H1 (cell line): ENCODE measurements around the gene NR3C1. TPM values are rescaled to one million over a fixed set of nuclear protein-coding genes. Genes with fewer than 3 reads are reported as not detected.

Source experiments
- BACH1 ChIP-seq: IDR thresholded peaks from 2 replicates; pipeline ENCODE4 v1.6.1; 2012; ENCODE audit warnings: low read length, improper control_type of control experiment
- E2F6 ChIP-seq: IDR thresholded peaks from 2 replicates; pipeline ENCODE4 v1.6.1; 2012; ENCODE audit warnings: inconsistent platforms
- MAX ChIP-seq: IDR thresholded peaks from 2 replicates; pipeline ENCODE4 v1.6.1; 2012; ENCODE audit warnings: inconsistent platforms
- polyA plus RNA-seq, 7 experiments: library from polyadenylated mRNA; depleted of rRNA in 3 of 7; stranded (reverse) in 5 of 7; unstranded in 2 of 7; fragments of >200 nt in 5 of 7; fragments of 200-250 nt in 2 of 7; gene quantifications; 1 replicate in 5 of 7; 2 replicates in 1 of 7; 4 replicates in 1 of 7; pipeline versions ENCODE4 v1.2.1 to v1.2.3, GENCODE V29; 2011 to 2013; ENCODE audit warnings: missing spikeins in 2 of 7, mixed read lengths in 2 of 7
- total RNA-seq: library from RNA; stranded (reverse); fragmentation: NEBNext Ultra II Directional; extraction: Animal tissue kit (Norgen Biotek cat#: 25700); gene quantifications from 2 replicates; pipeline ENCODE4 v1.2.1, GENCODE V29; 2021
- TF ChIP-seq, protein P1 (sequence below): fragments of 300-600 bp; sonication (generic); IDR thresholded peaks from 2 replicates; pipeline ENCODE4 v1.7.1; 2012; ENCODE audit warnings: low read length, moderate library complexity, mild to moderate bottlenecking, inconsistent platforms; ENCODE audit not compliant: insufficient replicate concordance

NR3C1 gene
- total and polyA plus RNA-seq, 2 of the 8 experiments (the other 6 are each of a cell fraction or from before 2014, with no cell fraction given): 1.7 to 5.4 TPM

DNA sequence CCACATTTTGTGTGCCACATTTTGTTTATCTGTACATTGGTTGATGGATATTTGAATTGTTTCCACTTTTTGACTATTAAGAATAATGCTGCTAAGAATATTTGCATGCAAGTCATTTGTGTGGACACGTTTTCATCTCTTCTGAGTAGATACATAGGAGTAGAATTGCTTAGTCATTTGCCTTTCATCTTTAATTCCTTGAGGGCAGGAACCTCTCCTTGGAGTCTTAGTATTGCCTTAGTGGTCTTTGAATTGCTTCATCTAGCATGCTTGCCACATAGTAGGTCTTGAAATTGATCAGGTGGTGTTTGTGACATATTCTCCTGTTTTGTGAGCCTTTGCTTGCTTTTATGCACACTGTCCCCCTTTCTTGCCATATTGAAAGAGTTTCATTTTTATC lies 128.5 kb downstream of the NR3C1 start (continued):
- TF ChIP-seq, protein P1, sequence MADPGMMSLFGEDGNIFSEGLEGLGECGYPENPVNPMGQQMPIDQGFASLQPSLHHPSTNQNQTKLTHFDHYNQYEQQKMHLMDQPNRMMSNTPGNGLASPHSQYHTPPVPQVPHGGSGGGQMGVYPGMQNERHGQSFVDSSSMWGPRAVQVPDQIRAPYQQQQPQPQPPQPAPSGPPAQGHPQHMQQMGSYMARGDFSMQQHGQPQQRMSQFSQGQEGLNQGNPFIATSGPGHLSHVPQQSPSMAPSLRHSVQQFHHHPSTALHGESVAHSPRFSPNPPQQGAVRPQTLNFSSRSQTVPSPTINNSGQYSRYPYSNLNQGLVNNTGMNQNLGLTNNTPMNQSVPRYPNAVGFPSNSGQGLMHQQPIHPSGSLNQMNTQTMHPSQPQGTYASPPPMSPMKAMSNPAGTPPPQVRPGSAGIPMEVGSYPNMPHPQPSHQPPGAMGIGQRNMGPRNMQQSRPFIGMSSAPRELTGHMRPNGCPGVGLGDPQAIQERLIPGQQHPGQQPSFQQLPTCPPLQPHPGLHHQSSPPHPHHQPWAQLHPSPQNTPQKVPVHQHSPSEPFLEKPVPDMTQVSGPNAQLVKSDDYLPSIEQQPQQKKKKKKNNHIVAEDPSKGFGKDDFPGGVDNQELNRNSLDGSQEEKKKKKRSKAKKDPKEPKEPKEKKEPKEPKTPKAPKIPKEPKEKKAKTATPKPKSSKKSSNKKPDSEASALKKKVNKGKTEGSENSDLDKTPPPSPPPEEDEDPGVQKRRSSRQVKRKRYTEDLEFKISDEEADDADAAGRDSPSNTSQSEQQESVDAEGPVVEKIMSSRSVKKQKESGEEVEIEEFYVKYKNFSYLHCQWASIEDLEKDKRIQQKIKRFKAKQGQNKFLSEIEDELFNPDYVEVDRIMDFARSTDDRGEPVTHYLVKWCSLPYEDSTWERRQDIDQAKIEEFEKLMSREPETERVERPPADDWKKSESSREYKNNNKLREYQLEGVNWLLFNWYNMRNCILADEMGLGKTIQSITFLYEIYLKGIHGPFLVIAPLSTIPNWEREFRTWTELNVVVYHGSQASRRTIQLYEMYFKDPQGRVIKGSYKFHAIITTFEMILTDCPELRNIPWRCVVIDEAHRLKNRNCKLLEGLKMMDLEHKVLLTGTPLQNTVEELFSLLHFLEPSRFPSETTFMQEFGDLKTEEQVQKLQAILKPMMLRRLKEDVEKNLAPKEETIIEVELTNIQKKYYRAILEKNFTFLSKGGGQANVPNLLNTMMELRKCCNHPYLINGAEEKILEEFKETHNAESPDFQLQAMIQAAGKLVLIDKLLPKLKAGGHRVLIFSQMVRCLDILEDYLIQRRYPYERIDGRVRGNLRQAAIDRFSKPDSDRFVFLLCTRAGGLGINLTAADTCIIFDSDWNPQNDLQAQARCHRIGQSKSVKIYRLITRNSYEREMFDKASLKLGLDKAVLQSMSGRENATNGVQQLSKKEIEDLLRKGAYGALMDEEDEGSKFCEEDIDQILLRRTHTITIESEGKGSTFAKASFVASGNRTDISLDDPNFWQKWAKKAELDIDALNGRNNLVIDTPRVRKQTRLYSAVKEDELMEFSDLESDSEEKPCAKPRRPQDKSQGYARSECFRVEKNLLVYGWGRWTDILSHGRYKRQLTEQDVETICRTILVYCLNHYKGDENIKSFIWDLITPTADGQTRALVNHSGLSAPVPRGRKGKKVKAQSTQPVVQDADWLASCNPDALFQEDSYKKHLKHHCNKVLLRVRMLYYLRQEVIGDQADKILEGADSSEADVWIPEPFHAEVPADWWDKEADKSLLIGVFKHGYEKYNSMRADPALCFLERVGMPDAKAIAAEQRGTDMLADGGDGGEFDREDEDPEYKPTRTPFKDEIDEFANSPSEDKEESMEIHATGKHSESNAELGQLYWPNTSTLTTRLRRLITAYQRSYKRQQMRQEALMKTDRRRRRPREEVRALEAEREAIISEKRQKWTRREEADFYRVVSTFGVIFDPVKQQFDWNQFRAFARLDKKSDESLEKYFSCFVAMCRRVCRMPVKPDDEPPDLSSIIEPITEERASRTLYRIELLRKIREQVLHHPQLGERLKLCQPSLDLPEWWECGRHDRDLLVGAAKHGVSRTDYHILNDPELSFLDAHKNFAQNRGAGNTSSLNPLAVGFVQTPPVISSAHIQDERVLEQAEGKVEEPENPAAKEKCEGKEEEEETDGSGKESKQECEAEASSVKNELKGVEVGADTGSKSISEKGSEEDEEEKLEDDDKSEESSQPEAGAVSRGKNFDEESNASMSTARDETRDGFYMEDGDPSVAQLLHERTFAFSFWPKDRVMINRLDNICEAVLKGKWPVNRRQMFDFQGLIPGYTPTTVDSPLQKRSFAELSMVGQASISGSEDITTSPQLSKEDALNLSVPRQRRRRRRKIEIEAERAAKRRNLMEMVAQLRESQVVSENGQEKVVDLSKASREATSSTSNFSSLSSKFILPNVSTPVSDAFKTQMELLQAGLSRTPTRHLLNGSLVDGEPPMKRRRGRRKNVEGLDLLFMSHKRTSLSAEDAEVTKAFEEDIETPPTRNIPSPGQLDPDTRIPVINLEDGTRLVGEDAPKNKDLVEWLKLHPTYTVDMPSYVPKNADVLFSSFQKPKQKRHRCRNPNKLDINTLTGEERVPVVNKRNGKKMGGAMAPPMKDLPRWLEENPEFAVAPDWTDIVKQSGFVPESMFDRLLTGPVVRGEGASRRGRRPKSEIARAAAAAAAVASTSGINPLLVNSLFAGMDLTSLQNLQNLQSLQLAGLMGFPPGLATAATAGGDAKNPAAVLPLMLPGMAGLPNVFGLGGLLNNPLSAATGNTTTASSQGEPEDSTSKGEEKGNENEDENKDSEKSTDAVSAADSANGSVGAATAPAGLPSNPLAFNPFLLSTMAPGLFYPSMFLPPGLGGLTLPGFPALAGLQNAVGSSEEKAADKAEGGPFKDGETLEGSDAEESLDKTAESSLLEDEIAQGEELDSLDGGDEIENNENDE: no peak
- no peak for TF ChIP-seq BACH1
- no peak for TF ChIP-seq MAX
- no peak for TF ChIP-seq E2F6
